Activated CD8-positive, alpha-beta memory T cell treated with anti-CD3 and anti-CD28 coated beads, Interleukin-2, amount 50 U/mL, for 48 hours (primary cell): ENCODE data around the gene ABHD17A.

Experiments
- DNase-seq: peaks from one replicate; pipeline ENCODE4 v3.0.0-alpha.2; 2020

The ABHD17A gene

DNA sequence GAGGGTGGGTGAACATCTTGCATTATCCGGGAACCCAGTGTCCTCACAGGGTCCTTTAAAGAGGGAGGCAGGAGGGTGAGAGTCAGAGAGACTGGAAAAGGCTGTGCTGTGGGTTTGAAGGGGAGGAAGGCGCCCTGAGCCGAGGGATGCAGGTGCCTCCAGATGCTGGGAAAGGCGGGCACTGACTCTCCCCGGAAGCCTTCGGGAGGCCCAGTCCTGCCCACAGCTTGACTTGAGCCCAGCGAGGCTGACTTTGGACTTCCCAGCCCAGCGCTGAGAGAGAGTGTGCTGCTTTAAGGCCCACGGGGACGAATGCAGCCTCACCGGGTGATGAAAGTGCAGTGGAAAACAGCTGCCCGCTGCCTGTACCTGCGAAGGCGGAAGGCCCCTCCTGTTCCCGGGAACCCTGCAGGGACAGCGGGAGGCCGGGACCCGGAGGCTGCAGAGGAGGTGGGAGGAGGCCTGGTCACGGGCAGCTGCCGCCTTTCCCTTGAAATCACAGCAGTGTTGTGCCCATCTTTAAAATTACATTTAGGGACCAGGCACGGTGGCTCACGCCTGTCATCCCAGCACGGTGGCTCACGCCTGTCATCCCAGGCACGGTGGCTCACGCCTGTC lies 53.1 kb downstream of the ABHD17A start:
- DNase-seq, result no peak

DNA sequence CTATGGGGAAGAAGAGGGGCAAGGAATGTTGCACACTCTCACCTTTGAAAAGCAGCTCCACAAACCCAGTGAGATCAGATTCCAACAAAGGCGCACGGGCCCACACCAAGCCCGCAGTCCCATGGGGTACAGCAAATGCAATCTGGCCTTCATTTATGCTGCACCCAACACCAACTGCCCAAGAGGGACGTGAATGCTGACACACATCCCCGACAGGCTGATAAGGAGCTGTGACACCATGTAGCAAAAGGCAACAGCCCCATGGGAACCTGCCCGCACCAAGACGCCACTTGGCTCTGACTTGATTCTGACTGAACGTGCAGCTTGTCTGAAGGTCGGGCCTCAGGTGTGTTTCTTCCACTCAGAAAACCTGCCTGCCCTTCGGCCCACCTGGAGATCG lies 54.3 kb downstream of the ABHD17A start:
- DNase-seq, result no peak

DNA sequence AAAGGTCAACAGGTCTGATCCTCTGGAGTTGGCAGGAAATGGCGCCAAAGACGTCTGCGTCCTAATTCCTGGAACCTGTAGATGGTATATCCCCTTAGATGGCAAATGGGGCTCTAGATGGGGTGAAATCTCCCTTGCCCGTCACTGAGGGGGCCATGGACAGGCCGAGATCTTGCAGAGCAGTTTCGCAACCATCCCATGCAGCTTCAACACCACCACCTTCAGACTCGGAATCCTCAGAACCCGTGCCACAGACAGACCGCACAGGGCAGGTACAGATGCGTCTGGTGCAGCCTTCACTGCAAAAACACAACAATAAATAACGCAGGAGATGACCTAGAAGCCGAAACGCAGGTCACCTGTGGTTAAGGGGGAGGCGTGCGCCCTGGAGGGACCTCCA lies 54.7 kb downstream of the ABHD17A start:
- no peak for DNase-seq

DNA sequence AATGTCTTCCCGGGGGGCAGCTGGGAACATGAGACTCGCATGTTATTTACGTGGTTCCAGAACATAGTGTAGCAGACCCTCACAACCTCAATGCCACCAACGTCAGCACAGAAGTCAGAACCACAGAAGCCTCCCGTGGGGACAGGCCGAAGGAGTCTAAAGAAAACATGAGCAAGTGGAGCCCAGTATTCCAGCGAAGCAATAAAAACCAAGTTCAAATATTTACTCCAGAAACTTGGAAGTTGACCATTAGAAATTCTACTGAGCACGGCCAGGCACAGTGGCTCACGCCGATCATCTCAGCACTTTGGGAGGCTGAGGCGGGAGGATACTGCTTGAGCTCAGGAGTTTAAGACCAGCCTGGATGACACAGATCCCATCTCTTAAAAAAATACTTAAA lies 55.3 kb downstream of the ABHD17A start:
- DNase-seq, result no peak

DNA sequence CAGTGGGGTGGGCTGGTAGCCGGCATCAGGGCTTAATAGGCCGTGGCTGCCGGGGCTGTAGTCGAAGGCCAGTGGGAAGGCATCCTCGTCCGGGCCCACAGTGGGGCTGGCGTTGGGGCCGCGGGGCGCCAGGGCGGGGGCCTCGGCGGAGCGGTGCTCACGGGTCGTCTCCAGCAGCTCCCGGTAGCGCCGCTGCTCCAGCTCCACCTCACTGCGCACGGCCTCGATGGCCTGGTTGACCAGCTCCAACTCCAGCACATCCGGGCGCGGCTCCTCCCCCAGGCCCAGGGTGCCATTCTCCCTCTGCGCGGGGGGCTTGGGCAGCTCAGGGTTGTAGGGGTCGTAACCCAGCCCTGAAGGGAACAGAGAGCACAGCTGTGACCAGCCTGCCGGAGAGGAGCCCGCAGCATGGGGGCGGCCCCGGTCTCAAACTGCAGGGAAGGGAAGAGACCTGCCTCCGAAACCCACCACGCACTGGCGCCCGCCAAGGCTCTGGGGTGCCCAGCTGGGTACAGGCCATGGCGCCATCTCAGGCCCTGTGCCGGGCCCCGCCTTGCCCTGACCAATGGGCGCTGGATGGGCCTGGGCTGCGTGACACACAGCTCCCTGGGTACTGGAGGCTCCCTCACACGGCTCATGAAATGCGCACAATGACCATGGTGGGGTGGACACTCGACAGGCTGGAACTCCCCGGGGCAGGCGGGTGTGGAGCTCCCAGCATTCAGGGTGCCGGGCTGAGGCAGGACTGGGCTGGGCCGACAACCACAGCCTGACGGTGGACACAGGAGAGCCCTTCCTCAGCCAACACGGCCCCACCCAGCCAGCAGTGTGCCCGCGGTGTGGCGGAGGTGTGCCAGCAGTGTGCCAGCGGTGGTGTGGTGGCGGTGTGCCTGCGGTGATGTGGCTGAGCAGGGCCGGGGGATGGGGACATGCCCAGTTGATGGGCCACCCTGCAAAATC lies 56.7 kb downstream of the ABHD17A start:
- DNase-seq, result no peak

DNA sequence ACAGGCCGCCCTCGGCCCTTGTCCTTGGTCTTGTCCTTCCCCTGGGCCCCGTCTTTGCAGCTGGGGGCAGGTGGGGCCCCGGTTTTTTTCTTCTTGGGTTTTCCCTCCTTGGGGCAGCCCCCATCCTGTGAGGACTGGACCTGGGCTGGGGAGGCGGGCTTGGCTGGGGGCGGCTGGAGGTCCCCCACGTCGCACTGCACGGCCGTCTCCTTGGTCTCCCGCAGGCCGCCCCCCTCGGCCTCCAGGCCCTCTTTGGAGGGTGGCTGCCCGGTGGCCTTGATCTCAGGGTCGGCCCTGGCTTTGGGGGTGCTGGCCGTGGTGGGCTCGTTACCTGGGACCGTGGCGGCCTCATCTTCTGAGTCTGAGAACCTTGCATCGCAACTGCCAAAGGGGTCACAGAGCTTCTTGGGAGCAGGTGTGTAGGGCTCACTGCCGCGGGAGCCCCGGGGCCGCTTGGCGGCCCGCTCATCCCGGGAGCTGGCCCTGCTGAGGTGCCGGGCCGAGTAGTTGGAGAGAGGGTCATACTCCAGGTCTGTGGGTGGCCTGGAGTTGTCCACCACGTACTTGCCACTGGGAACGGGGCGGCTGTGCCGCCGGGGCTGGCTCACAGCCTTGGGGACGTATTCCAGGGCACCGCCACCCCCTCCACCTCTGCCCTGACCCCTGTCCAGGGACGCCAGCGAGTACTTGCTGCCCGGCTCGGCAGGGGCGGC lies 57.6 kb downstream of the ABHD17A start:
- no peak for DNase-seq
